ENCODE data around the gene ZNF600. TPM values are rescaled to one million over a fixed set of nuclear protein-coding genes. Genes with fewer than 3 reads are reported as not detected.
"Not testable (repeated sequence)": the region's sequence is repeated elsewhere in the genome, so short reads cannot be mapped to it uniquely, and the experiment has no call there.

Gene ZNF600
- total RNA-seq, 1 experiment from 2014 or later = 21.1 TPM

GRCh38 chr19:52809801-52810200 lies 23.2 kb upstream of the ZNF600 start:
- POLR2A ChIA-PET = no interaction called here
- Histone ChIP-seq H3K36me3 (ENCODE audit: control insufficient read depth, insufficient read depth, low read length) (peaks cover 5% of the 10 kb centered on the region), H3K4me1 (no peaks in the 10 kb centered on the region), H3K27me3 (replicated peaks; ENCODE audit: control insufficient read depth, insufficient read depth, low read length) (no peaks in the 10 kb centered on the region), H3K4me3 (ENCODE audit: low read depth, low read length) (no peak overlapping the region), H3K9me3 (peaks cover 17% of the 10 kb centered on the region; the same call in 1 of the 2 replicates)
- H3K4me1 Mint-ChIP-seq (ENCODE audit: low read depth, unreplicated experiment) = no peaks in the 10 kb centered on the region
- H3K36me3 Mint-ChIP-seq (ENCODE audit: insufficient read depth, unreplicated experiment) = peaks cover 69% of the 10 kb centered on the region
- CTCF ChIA-PET = interaction anchor here (0.5 kb wide), 1 partner anchor 58 kb away, joined by 3 read pairs; no protein-coding TSS in a partner anchor
- H3K27ac Mint-ChIP-seq (ENCODE audit: unreplicated experiment) = no peak overlapping the region
- TF ChIP-seq, protein P1, sequence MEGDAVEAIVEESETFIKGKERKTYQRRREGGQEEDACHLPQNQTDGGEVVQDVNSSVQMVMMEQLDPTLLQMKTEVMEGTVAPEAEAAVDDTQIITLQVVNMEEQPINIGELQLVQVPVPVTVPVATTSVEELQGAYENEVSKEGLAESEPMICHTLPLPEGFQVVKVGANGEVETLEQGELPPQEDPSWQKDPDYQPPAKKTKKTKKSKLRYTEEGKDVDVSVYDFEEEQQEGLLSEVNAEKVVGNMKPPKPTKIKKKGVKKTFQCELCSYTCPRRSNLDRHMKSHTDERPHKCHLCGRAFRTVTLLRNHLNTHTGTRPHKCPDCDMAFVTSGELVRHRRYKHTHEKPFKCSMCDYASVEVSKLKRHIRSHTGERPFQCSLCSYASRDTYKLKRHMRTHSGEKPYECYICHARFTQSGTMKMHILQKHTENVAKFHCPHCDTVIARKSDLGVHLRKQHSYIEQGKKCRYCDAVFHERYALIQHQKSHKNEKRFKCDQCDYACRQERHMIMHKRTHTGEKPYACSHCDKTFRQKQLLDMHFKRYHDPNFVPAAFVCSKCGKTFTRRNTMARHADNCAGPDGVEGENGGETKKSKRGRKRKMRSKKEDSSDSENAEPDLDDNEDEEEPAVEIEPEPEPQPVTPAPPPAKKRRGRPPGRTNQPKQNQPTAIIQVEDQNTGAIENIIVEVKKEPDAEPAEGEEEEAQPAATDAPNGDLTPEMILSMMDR (IDR thresholded peaks at IDR 0.05; ENCODE audit: insufficient read depth in 1 of 2, low read depth in 1 of 2, low read length in 1 of 2, severe bottlenecking in 1 of 2, unreplicated experiment in 1 of 2) = no peak
- DNase-seq = no peak
- H3K4me3 Mint-ChIP-seq (ENCODE audit: unreplicated experiment) = no peak overlapping the region
- intact Hi-C loops (cut with micrococcal nuclease; ENCODE audit: unreplicated experiment) = no loop called here
- no peaks in the 10 kb centered on the region for H3K27me3 Mint-ChIP-seq (ENCODE audit: insufficient read depth, unreplicated experiment)
- H3K9me3 Mint-ChIP-seq (ENCODE audit: unreplicated experiment) = peaks cover 6% of the 10 kb centered on the region
- no TSS peak for BruUV-seq (replicated peaks)

DNA sequence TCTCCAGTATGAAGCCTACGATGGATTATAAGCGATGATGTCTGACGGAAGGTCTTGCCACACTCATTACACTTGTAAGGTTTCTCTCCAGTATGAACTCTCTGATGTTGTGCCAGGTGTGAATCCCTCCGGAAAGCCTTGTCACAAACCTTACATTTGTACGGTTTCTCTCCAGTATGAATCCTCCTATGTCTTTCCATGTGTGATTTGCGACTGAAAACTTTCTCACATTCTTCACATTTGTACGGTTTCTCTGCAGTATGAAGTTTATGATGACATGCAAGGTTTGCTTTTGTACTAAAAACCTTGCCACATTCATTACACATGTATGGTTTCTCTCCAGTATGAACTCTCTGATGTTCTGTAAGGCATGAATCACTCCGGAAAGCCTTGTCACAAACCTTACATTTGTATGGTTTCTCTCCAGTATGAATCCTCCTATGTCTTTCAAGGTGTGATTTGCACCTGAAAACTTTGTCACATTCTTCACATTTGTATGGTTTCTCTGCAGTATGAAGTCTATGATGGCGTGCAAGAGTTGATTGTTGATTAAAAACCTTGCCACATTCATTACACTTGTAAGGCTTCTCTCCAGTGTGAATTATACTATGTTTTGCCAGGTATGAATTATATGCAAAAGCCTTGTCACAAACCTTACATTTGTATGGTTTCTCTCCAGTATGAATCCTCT lies 13.5 kb upstream of the ZNF600 start:
- H3K4me1 Mint-ChIP-seq (ENCODE audit: low read depth, unreplicated experiment); H3K4me3 Mint-ChIP-seq (ENCODE audit: unreplicated experiment); POLR2A ChIA-PET; intact Hi-C loops (cut with micrococcal nuclease; ENCODE audit: unreplicated experiment); H3K27ac Mint-ChIP-seq (ENCODE audit: unreplicated experiment); H3K27me3 ChIP-seq (replicated peaks; ENCODE audit: control insufficient read depth, insufficient read depth, low read length); DNase-seq; H3K4me1 ChIP-seq; BruUV-seq (replicated peaks); CTCF ChIA-PET; H3K27me3 Mint-ChIP-seq (ENCODE audit: insufficient read depth, unreplicated experiment); H3K4me3 ChIP-seq (ENCODE audit: low read depth, low read length): not testable (repeated sequence)
- Mint-ChIP-seq H3K36me3 (ENCODE audit: insufficient read depth, unreplicated experiment) (peaks cover 75% of the 10 kb centered on the region), H3K9me3 (ENCODE audit: unreplicated experiment) (peaks cover 53% of the 10 kb centered on the region)
- H3K36me3 ChIP-seq (ENCODE audit: control insufficient read depth, insufficient read depth, low read length) = peaks cover 10% of the 10 kb centered on the region
- H3K9me3 ChIP-seq = peaks cover 70% of the 10 kb centered on the region

DNA sequence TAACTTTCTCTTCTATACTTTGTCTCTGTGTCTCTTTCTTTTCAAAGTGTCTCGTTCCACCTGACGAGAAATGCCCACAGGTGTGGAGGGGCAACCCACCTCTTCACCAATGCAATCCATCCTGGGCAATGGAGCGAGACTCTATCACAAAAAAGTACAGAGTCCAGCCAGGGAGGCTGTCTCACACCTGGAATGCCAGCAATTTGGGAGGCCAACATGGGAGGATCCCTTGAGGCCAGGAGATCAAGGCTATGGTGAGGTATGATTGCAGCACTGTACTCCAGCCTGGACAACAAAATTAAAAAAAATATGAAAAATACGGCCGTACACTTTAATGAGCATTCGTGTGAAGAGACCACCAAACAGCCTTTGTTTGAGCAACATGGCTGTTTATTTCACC lies 2.8 kb upstream of the ZNF600 start:
- BruUV-seq (replicated peaks) = no TSS peak
- CTCF ChIA-PET = no interaction called here
- peaks cover 16% of the 10 kb centered on the region for H3K9me3 Mint-ChIP-seq (ENCODE audit: unreplicated experiment)
- Histone ChIP-seq H3K4me1 (no peaks in the 10 kb centered on the region), H3K36me3 (ENCODE audit: control insufficient read depth, insufficient read depth, low read length) (no peaks in the 10 kb centered on the region), H3K9me3 (peaks cover 8% of the 10 kb centered on the region), H3K4me3 (ENCODE audit: low read depth, low read length) (no peak overlapping the region), H3K27me3 (replicated peaks; ENCODE audit: control insufficient read depth, insufficient read depth, low read length) (no peaks in the 10 kb centered on the region)
- H3K36me3 Mint-ChIP-seq (ENCODE audit: insufficient read depth, unreplicated experiment) = peaks cover 11% of the 10 kb centered on the region
- intact Hi-C loops (cut with micrococcal nuclease; ENCODE audit: unreplicated experiment) = no loop called here
- POLR2A ChIA-PET = no interaction called here
- TF ChIP-seq, protein P1 (IDR thresholded peaks at IDR 0.05; ENCODE audit: insufficient read depth in 1 of 2, low read depth in 1 of 2, low read length in 1 of 2, severe bottlenecking in 1 of 2, unreplicated experiment in 1 of 2) = no peak
- peaks cover 17% of the 10 kb centered on the region for H3K4me1 Mint-ChIP-seq (ENCODE audit: low read depth, unreplicated experiment)
- no peak for DNase-seq
- H3K27me3 Mint-ChIP-seq (ENCODE audit: insufficient read depth, unreplicated experiment) = no peaks in the 10 kb centered on the region
- no peak overlapping the region for H3K27ac Mint-ChIP-seq (ENCODE audit: unreplicated experiment)
- H3K4me3 Mint-ChIP-seq (ENCODE audit: unreplicated experiment) = no peak overlapping the region

Measured in Caco-2 (cell line).